Adipocyte (in vitro differentiated cells): Measurements from ENCODE around the gene EGFR.

Source experiments
- DNase-seq: peaks from one replicate; pipeline ENCODE4 v3.0.0-alpha.2; 2015; ENCODE audit warnings: low read depth
- H3K27me3 ChIP-seq: replicated peaks from 2 replicates; pipeline ENCODE4 v1.7.0; 2013; ENCODE audit warnings: mild to moderate bottlenecking, low read length, moderate library complexity; ENCODE audit not compliant: control insufficient read depth, insufficient read depth
- H3K36me3 ChIP-seq: 2 replicates; pipeline ENCODE4 v1.7.0; 2013; ENCODE audit warnings: low read length, mild to moderate bottlenecking, moderate library complexity; ENCODE audit not compliant: control insufficient read depth, insufficient read depth, severe bottlenecking
- H3K4me1 ChIP-seq: 2 replicates; pipeline ENCODE4 v1.7.0; 2013; ENCODE audit warnings: mild to moderate bottlenecking, low read length, moderate library complexity; ENCODE audit not compliant: control insufficient read depth, insufficient read depth
- H3K4me3 ChIP-seq: 2 replicates; pipeline ENCODE4 v1.7.0; 2013; ENCODE audit warnings: mild to moderate bottlenecking, low read length, moderate library complexity
- H3K9ac ChIP-seq: 2 replicates; pipeline ENCODE4 v1.7.0; 2013; ENCODE audit warnings: mild to moderate bottlenecking, low read length, moderate library complexity
- H3K9me3 ChIP-seq: 2 replicates; pipeline ENCODE4 v1.7.0; 2013; ENCODE audit warnings: mild to moderate bottlenecking, low read length, moderate library complexity; ENCODE audit not compliant: control insufficient read depth

The EGFR gene

GRCh38 chr7:55086413-55087201 is 67.8 kb downstream of the EGFR start:
- peak overlapping the region; percentile 72 for H3K4me3 ChIP-seq
- peak overlapping the region; percentile 79 for H3K9ac ChIP-seq
- no peaks in the 10 kb centered on the region for H3K9me3 ChIP-seq
- DNase-seq: peak; percentile 79
- H3K27me3 ChIP-seq: no peaks in the 10 kb centered on the region
- peaks cover 54% of the 10 kb centered on the region for H3K4me1 ChIP-seq
- peaks cover 5% of the 10 kb centered on the region for H3K36me3 ChIP-seq

DNA sequence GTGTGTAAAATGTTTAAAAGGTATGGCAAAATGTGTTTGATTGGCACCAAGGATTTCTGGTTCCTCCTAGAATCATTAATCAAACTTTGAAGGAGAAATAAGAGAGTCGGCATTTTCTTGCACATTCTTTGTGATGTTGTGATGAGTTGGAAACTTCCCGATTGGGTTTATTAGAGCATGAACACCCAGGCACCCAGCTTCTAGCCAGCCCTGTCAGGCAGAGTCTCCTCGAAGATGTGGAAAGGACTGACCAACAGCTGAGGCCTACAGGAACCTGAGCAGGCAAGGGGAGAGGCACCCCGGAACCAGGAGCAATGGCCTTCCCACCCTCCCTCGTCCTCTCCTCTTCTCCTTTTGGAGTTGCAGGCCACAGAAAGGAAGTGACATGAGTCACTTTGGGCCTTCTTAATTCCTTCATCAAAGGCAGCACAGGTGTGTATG is 68.7 kb downstream of the EGFR start:
- Histone ChIP-seq H3K27me3 (no peaks in the 10 kb centered on the region), H3K36me3 (peaks cover 5% of the 10 kb centered on the region)
- DNase-seq: no peak

DNA sequence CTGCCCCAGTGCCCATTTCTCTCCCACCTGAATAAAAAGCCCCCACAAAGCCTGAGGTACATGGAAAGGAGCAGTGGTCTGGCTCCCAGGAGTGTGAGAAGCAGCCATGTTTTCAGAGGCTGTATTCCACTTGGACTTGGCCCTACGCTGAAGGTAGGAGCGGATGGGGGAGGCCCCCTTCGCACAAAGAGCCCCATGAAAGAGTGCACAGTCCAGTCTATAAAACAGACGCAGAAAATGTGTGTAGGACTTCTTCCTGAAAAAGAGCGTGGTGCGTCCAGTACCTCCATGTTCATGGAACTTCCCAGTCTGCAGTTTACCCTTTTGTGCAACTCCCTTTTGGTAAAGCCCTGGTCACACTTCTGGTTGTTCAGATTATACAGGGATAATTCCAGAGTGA is 69.3 kb downstream of the EGFR start:
- H3K4me3 ChIP-seq: no peak overlapping the region
- H3K27me3 ChIP-seq: no peaks in the 10 kb centered on the region
- peaks cover 53% of the 10 kb centered on the region for H3K4me1 ChIP-seq
- no peaks in the 10 kb centered on the region for H3K9me3 ChIP-seq
- no peak overlapping the region for H3K9ac ChIP-seq
- DNase-seq: no peak
- peaks cover under 1% of the 10 kb centered on the region for H3K36me3 ChIP-seq

More for the DNA sequence above, 68.7 kb downstream of the EGFR start:
- Histone ChIP-seq H3K9ac (peak overlapping the region; percentile 79), H3K9me3 (no peaks in the 10 kb centered on the region), H3K4me3 (no peak overlapping the region), H3K4me1 (peaks cover 53% of the 10 kb centered on the region)

- peaks cover 52% of the 10 kb centered on the region for H3K4me1 ChIP-seq
- peak overlapping the region; percentile 8 for H3K9ac ChIP-seq
- H3K36me3 ChIP-seq: no peaks in the 10 kb centered on the region
- no peak for DNase-seq
- H3K4me3 ChIP-seq: no peak overlapping the region
- H3K27me3 ChIP-seq: no peaks in the 10 kb centered on the region
- H3K9me3 ChIP-seq: no peaks in the 10 kb centered on the region
These were observed 69.8 kb downstream of the EGFR start for GRCh38 chr7:55088620-55089019.

GRCh38 chr7:55092186-55092974 is 73.6 kb downstream of the EGFR start:
- no peak overlapping the region for H3K4me3 ChIP-seq
- H3K9me3 ChIP-seq: no peaks in the 10 kb centered on the region
- peak; percentile 26 for DNase-seq
- peaks cover 34% of the 10 kb centered on the region for H3K4me1 ChIP-seq
- no peaks in the 10 kb centered on the region for H3K27me3 ChIP-seq
- no peaks in the 10 kb centered on the region for H3K36me3 ChIP-seq
- H3K9ac ChIP-seq: peak overlapping the region; percentile 16

DNA sequence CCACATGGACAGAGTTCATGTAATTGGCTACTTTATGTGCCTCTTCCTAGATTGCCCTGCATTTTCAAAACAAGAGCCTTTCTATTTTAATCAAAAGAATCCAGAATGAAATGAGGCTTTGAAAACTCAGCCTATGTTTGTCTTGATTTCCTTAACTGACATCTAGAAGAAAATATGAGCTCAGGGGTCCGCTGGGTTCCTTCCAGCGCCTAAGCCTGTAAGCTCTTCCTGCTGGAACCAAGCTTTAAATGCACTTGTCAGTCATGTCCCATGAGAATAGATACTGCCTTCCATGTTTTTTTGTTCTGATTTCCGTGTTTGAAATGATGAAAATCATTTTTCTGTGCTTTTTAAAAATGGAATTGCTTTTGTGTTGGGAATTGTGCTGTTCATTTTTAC is 74.2 kb downstream of the EGFR start:
- DNase-seq: no peak
- Histone ChIP-seq H3K27me3 (no peaks in the 10 kb centered on the region), H3K4me1 (peaks cover 28% of the 10 kb centered on the region), H3K36me3 (no peaks in the 10 kb centered on the region), H3K9ac (no peak overlapping the region), H3K4me3 (no peak overlapping the region), H3K9me3 (no peaks in the 10 kb centered on the region)

DNA sequence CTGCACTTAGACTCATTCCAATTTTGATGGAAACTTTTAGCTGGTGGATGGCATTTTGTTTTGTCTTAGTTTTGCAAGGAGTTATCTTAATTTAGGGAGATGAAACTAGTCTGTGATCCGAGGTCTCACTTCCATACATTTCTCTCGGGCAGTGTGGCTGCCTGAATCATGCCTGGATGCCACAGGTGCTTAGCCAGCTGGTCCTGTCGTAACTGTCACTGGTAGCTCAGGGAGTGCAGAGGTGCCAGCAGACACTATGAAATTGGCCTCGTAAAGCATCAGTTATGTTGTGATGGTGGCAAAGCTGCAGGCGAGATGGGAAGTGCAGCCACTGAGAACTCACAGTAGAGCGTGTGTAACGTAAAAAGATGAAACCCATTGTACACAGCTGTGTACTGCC is 74.9 kb downstream of the EGFR start:
- Histone ChIP-seq H3K9ac (no peak overlapping the region), H3K4me3 (no peak overlapping the region), H3K27me3 (no peaks in the 10 kb centered on the region), H3K36me3 (no peaks in the 10 kb centered on the region), H3K9me3 (no peaks in the 10 kb centered on the region), H3K4me1 (peaks cover 24% of the 10 kb centered on the region)
- DNase-seq: no peak

DNA sequence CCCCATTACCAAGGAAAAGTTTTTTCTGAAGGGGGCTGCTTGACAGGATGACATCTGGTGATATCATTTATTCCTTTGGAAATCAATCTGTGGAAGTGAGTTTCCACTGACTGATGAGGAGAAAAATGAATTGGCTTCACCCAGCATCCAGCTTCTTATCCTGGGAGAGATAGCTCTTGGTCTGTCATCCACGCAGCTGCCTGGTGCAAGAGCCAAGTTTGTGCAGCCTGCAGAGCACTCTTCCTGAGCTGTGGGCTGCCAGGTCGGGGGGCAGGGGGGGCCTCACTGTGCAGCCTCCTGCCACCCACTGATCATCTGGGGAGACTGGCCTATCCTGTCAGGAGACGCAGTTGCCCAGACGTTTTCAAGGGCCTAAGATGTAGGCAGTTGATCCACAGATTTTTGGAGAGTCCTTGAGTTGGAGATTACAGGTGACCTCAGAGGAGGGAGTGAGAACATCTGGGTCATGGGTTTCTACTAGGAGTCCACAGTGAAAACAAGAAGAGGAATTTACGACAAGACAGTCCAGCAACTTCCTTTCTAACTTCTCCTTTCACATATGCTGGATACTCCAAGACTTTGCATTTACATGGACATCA is 75.4 kb downstream of the EGFR start:
- Histone ChIP-seq H3K9me3 (no peaks in the 10 kb centered on the region), H3K4me3 (no peak overlapping the region), H3K36me3 (no peaks in the 10 kb centered on the region), H3K9ac (no peak overlapping the region), H3K27me3 (no peaks in the 10 kb centered on the region), H3K4me1 (peaks cover 24% of the 10 kb centered on the region)
- no peak for DNase-seq

DNA sequence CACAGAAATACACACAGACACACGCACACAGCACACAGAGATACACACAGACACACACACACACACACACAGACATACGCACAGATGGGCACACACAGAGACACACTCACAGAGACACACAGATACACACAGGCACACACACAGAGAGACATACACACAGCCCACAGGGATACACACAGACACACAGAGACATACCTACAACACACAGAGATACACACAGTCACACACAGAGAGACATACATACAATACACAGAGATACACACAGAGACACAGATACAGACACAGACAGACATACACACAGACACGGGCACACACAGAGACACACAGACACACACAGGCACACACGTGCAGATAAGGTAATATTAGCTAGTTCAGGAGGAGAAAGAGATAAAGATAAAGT is 76.9 kb downstream of the EGFR start:
- H3K9me3 ChIP-seq: no peaks in the 10 kb centered on the region
- H3K27me3 ChIP-seq: no peaks in the 10 kb centered on the region
- no peak for DNase-seq
- H3K9ac ChIP-seq: no peak overlapping the region
- peaks cover 39% of the 10 kb centered on the region for H3K4me1 ChIP-seq
- no peaks in the 10 kb centered on the region for H3K36me3 ChIP-seq
- H3K4me3 ChIP-seq: no peak overlapping the region

- H3K36me3 ChIP-seq: no peaks in the 10 kb centered on the region
- DNase-seq: no peak
- no peak overlapping the region for H3K4me3 ChIP-seq
- H3K9me3 ChIP-seq: no peaks in the 10 kb centered on the region
- no peak overlapping the region for H3K9ac ChIP-seq
- H3K27me3 ChIP-seq: no peaks in the 10 kb centered on the region
- H3K4me1 ChIP-seq: peaks cover 44% of the 10 kb centered on the region
These were observed 77.5 kb downstream of the EGFR start for GRCh38 chr7:55096323-55096722.

DNA sequence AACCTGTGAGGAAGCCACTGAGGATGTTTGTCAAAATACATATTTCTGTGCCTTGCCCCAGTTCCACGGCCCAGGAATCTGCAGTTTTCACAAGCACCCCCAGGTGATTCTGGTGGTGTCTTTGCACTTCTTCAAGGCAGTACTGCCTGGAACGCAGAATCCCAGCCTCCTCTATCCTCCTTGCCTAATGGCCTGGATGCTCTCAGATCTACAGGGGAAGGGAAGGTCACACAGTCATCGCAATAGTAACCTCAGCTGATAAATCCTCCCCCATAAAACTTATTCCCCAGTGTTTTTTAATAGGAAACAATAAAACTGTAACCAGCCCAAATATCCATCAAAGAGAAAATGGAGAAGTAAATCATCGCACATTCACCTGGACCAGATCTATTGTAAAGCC is 78.3 kb downstream of the EGFR start:
- Histone ChIP-seq H3K9ac (no peak overlapping the region), H3K4me3 (no peak overlapping the region), H3K9me3 (no peaks in the 10 kb centered on the region), H3K4me1 (peaks cover 37% of the 10 kb centered on the region), H3K36me3 (no peaks in the 10 kb centered on the region), H3K27me3 (no peaks in the 10 kb centered on the region)
- DNase-seq: no peak
